Spleen (tissue), 7 donors: ENCODE data around the gene DSCAML1.

ENCODE experiments used
- CTCF ChIP-seq, 11 experiments: fragments of 200-600 bp in 7 of 11; fragments of 450-650 bp in 4 of 11; sonication (generic) in 4 of 11; IDR thresholded peaks in 8 of 11; conservative IDR thresholded peaks in 3 of 11; 1 replicate in 7 of 11; 2 replicates in 4 of 11; pipeline versions ENCODE4 v1.4.0 to v1.8.0; 2016 to 2021; ENCODE audit warnings: antibody characterized with exemption in 11 of 11, inconsistent platforms in 4 of 11, mild to moderate bottlenecking in 1 of 11
- POLR2A ChIP-seq, 3 donors: fragments of 450-650 bp; IDR thresholded peaks; one replicate each; pipeline ENCODE4 v1.5.1; 2017; ENCODE audit warnings: antibody characterized with exemption in 3 of 3, mild to moderate bottlenecking in 1 of 3
- POLR2AphosphoS5 ChIP-seq, 3 donors: sonication (generic); formaldehyde crosslinking; IDR thresholded peaks; one replicate each; pipeline ENCODE4 v1.5.1; 2017; ENCODE audit warnings: antibody characterized with exemption in 3 of 3
- donor health status: DM: no; HTN: no; CAD: no; lungs with moderate emphysema.
- donor health status: DM: no; HTN: no; CAD: no.
- donor health status: DM: no; HTN: no; CAD: no.

- TF ChIP-seq CTCF (IDR thresholded peaks at IDR 0.05 in 8 of 11, conservative IDR thresholded peaks at IDR 0.05 in 3 of 11), result no peak
- no peak for TF ChIP-seq POLR2AphosphoS5 (IDR thresholded peaks at IDR 0.05)
- no peak for TF ChIP-seq POLR2A (IDR thresholded peaks at IDR 0.05)
These were observed 376.4 kb downstream of the DSCAML1 start for GRCh38 chr11:117420598-117420997.
